ENCODE results near the gene FAM72C.
"Not testable (repeated sequence)": the region's sequence is repeated elsewhere in the genome, so short reads cannot be mapped to it uniquely, and the experiment has no call there.

GRCh38 chr1:143951485-143952391 is 20.0 kb downstream of the FAM72C start:
- TF ChIP-seq, protein P1, sequence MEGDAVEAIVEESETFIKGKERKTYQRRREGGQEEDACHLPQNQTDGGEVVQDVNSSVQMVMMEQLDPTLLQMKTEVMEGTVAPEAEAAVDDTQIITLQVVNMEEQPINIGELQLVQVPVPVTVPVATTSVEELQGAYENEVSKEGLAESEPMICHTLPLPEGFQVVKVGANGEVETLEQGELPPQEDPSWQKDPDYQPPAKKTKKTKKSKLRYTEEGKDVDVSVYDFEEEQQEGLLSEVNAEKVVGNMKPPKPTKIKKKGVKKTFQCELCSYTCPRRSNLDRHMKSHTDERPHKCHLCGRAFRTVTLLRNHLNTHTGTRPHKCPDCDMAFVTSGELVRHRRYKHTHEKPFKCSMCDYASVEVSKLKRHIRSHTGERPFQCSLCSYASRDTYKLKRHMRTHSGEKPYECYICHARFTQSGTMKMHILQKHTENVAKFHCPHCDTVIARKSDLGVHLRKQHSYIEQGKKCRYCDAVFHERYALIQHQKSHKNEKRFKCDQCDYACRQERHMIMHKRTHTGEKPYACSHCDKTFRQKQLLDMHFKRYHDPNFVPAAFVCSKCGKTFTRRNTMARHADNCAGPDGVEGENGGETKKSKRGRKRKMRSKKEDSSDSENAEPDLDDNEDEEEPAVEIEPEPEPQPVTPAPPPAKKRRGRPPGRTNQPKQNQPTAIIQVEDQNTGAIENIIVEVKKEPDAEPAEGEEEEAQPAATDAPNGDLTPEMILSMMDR (IDR thresholded peaks at IDR 0.05): not testable (repeated sequence)
- not testable (repeated sequence) for TF ChIP-seq POLR2A, POLR2AphosphoS5 (IDR thresholded peaks at IDR 0.05)

Data from breast epithelium (tissue), 3 donors.